NCI-H2171 (cell line): ENCODE measurements around the gene ZBTB12.
"Not testable (repeated sequence)": the region's sequence is repeated elsewhere in the genome, so short reads cannot be mapped to it uniquely, and the experiment has no call there.

Source experiments
- DNase-seq: peaks from one replicate; lab custom pipeline; 2025; lab: John Stamatoyannopoulos, UW

Gene ZBTB12, protein sequence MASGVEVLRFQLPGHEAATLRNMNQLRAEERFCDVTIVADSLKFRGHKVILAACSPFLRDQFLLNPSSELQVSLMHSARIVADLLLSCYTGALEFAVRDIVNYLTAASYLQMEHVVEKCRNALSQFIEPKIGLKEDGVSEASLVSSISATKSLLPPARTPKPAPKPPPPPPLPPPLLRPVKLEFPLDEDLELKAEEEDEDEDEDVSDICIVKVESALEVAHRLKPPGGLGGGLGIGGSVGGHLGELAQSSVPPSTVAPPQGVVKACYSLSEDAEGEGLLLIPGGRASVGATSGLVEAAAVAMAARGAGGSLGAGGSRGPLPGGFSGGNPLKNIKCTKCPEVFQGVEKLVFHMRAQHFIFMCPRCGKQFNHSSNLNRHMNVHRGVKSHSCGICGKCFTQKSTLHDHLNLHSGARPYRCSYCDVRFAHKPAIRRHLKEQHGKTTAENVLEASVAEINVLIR

DNA sequence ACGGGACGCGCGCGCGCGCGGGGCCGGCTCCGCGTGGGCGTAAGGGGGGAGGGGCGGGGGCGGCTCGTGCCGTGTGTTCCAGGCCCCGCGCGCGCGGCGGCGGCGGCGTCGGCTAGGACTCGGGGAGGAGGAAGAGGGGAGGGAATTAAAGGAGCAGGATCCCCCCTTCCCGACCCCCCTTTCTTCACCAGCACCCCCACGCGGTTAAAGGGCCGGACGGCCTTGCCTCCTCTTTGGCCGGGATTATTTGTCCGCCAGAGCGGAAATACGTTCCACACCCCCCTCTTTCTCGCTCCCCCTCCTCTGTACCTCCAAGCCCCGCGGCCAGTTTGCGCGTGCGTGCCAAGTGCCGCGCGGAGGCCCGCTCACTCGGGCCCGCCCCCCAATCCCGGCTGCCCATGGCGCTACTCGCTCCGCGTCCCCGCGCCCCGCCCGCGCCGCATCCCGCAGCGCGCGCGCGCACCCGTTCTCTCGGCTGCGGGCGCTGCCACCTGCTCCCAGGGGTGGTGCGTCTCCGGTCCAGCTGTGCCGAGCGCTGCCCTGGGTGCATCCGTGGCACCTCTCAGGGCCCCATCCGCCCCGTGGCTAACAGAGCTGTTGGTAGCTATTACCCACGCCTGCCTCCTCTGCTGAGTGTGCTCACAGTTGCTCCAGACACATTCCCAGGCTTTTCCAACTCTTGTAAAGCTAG lies at the start of gene ZBTB12:
Gene ZBTB12, minus strand, starts transcription at position 134 of the 691 bp plus-strand sequence. CDS start 781 bp downstream, outside the sequence.
- DNase-seq = peak; percentile 98

DNA sequence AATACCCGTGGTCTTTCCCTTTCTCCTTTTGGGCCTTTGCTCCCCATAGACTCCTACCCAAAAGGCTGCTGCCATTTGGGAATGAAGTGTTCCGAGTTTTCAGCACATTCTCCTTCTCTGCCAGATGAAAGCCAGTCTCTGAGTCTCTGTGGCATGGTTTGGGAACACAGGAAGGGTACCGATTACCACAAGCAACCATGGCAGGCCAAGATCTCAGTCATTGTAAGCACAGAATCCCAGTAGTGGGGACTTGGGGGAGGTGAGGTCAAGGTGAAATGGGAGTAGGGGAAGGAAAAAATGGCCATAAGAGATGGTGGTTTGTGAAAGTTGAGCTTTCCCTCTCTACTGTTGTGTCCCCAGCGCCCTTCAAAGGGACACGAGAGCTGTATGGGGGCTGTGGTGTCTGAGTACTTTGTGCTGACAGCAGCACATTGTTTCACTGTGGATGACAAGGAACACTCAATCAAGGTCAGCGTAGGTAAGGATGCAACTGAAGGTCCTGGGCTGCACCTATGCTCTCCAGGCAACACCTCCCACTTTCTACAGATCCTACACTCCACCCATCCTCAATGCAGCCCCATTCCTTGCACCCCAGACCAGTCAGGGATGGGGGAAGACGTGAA lies 48.2 kb upstream of the ZBTB12 start:
- no peak for DNase-seq

DNA sequence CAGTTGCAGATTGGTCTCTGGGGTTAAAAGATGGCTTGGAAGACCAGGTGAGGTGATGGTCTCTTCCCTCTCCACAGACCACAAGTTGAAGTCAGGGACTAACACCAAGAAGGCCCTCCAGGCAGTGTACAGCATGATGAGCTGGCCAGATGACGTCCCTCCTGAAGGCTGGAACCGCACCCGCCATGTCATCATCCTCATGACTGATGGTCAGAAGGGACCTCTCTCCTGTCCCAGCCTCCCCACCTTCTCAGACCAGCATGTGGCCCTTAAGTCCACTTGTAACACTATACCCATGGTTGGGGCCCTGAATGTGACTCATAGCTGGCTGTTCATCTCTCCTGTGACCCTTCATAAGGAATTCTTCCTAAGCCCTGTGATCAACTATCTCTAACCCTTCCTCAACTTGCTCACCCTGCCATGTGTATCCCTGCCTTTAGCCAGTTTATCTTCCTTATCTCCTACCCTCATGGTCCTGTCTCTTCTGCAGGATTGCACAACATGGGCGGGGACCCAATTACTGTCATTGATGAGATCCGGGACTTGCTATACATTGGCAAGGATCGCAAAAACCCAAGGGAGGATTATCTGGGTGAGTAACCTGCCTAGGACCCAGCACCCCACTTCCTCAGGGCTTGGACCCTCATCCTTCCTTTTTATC lies 47.0 kb upstream of the ZBTB12 start:
- DNase-seq = no peak

DNA sequence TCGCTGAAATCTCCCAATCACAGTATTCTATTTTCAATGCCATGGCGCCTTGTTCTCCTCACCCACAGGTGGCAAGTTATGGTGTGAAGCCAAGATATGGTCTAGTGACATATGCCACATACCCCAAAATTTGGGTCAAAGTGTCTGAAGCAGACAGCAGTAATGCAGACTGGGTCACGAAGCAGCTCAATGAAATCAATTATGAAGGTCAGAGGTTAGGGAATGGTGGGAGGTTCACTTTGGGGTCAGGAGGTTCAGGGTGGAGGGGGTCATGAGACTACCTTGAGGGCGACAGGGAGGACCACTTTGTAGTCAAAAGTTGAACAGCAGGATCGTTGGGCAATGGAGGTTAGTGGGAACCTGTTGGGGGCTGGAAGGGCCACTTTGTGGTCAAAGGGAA lies 46.4 kb upstream of the ZBTB12 start:
- no peak for DNase-seq

DNA sequence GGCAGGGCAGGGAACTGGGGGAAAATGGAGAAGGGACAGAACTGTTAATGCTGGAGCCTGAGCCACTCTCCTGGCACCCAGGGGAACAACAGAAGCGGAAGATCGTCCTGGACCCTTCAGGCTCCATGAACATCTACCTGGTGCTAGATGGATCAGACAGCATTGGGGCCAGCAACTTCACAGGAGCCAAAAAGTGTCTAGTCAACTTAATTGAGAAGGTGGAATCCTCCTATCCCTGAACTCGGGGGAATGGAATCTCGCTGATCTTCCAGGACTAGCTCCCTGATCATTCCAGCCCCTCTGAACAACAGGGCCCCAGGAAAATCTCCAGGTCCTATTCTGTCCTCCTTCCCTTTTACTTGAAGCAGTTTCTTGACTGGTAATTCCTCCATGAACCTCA lies 46.0 kb upstream of the ZBTB12 start:
- DNase-seq = no peak

DNA sequence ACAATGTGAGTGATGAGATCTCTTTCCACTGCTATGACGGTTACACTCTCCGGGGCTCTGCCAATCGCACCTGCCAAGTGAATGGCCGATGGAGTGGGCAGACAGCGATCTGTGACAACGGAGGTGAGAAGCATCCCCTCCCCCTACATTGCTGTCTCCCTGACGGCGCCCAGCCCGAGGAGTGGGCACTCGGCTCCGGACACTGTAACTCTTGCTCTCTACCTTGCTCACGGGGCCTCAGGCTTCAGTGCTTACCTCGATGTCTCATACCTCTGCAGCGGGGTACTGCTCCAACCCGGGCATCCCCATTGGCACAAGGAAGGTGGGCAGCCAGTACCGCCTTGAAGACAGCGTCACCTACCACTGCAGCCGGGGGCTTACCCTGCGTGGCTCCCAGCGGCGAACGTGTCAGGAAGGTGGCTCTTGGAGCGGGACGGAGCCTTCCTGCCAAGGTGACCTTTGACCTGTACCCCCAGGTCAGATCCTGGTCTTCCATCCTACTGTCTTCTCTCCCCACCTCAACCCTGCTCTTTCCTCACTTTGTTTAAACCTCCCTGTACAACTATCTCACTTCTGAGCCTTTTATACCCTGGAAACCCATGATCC lies 45.3 kb upstream of the ZBTB12 start:
- no peak for DNase-seq

DNA sequence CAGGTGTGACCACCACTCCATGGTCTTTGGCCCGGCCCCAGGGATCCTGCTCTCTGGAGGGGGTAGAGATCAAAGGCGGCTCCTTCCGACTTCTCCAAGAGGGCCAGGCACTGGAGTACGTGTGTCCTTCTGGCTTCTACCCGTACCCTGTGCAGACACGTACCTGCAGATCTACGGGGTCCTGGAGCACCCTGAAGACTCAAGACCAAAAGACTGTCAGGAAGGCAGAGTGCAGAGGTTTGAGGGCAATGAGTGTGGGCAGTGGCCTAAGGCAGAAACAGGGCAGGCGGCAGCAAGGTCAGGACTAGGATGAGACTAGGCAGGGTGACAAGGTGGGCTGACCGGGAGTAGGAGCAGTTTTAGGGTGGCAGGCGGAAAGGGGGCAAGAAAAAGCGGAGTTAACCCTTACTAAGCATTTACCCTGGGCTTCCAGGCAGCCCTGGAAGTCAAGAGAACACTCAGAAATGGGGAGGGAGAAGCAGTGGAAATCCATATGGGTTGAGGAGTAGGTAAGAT lies 44.5 kb upstream of the ZBTB12 start:
- DNase-seq = no peak

DNA sequence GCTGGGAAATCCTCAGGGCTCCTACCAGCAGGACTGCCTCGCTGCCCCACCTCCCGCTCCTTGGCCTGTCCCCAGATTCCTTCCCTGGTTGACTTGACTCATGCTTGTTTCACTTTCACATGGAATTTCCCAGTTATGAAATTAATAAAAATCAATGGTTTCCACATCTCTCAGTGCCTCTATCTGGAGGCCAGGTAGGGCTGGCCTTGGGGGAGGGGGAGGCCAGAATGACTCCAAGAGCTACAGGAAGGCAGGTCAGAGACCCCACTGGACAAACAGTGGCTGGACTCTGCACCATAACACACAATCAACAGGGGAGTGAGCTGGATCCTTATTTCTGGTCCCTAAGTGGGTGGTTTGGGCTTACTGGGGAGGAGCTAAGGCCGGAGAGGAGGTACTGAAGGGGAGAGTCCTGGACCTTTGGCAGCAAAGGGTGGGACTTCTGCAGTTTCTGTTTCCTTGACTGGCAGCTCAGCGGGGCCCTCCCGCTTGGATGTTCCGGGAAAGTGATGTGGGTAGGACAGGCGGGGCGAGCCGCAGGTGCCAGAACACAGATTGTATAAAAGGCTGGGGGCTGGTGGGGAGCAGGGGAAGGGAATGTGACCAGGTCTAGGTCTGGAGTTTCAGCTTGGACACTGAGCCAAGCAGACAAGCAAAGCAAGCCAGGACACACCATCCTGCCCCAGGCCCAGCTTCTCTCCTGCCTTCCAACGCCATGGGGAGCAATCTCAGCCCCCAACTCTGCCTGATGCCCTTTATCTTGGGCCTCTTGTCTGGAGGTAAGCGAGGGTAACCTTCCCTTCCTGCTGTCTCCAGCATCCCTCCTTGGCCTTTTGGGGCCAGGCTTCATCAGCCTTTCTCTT lies 43.9 kb upstream of the ZBTB12 start, which contains the start of gene CFB:
Gene CFB, plus strand, starts transcription at position 589 of the 863 bp plus-strand sequence. Its CDS starts 127 bp downstream, at position 716.
- DNase-seq = no peak

DNA sequence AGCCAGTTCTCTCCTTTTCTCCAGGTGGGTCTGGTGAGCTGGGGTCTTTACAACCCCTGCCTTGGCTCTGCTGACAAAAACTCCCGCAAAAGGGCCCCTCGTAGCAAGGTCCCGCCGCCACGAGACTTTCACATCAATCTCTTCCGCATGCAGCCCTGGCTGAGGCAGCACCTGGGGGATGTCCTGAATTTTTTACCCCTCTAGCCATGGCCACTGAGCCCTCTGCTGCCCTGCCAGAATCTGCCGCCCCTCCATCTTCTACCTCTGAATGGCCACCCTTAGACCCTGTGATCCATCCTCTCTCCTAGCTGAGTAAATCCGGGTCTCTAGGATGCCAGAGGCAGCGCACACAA lies 43.2 kb upstream of the ZBTB12 start:
- DNase-seq = no peak

DNA sequence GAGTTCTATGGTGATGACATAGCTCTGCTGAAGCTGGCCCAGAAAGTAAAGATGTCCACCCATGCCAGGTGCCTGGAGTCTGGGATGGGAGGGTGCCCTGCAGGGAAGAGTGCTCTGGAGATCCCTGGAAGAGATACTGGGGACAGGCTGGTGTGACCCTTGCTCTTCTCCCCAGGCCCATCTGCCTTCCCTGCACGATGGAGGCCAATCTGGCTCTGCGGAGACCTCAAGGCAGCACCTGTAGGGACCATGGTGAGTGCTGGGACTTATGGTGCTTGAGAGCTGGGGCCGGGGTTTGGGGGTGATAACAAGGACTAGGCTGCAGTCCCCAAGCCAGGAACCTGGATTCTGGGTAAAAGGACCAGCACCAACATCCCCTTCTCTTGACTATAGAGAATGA lies 41.9 kb upstream of the ZBTB12 start:
- no peak for DNase-seq

DNA sequence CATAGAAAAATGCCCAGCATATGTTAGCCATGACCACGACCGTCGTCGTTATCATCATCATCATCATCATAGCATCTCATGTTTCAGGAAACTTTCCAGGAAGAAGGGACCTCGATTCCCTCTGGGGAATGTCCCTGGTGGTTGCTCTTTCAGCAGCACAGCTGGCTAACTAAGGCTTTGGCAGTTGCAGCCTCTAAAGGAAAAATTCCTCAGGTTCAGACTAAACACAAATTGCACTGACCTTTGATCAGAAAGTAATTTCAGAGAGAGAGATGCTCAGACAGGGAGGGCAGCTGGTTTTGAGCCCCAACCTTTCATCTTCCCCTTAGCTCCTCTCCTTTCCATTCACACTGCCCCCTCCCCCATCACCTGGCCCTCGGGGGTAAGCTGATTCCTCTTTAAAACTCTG lies 38.4 kb upstream of the ZBTB12 start:
- peak; percentile 10 for DNase-seq

DNA sequence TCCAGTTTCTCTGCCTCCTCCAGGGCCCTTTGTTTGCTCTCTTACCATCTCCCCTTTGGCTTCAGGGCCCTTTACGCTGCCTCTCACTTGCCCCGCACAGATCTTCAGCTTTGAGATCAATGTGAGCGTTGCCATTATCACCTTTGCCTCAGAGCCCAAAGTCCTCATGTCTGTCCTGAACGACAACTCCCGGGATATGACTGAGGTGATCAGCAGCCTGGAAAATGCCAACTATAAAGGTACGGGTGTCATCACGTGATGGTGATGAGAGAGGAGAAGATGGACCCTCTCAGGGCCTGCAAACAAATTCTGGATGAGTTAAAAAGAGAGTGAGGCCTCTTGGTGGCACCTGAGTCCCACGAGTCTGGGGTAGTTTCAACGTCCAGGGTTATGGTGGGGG lies 33.9 kb upstream of the ZBTB12 start:
- DNase-seq = no peak

DNA sequence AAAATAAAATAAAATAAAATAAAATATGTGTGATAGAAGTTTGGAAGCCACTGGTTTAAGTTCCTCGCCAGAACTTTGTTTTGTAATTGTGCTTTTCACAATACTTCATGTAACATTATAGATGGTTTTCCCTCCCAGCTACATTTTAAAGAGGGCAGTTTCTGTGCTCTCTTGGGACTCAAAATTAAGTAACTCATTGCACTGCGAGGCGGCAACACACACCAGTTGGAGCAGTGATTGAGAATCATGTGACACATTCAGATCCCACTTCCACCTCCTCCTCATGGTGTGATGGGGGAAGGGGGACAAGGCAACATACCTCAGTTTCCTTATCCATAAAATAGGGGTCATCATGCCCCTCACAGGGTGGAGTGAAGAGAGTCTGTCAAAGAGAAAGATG lies 33.1 kb upstream of the ZBTB12 start:
- DNase-seq = no peak

DNA sequence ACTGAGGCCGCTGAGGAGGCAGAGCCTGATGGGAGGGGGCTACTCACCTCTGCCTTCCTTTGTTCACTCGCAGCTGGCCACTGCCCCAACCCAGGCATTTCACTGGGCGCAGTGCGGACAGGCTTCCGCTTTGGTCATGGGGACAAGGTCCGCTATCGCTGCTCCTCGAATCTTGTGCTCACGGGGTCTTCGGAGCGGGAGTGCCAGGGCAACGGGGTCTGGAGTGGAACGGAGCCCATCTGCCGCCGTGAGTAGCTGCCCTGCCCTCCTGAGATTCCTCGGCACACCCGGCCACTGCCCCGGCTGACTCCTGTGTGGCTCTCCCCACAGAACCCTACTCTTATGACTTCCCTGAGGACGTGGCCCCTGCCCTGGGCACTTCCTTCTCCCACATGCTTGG lies 31.7 kb upstream of the ZBTB12 start:
- no peak for DNase-seq

DNA sequence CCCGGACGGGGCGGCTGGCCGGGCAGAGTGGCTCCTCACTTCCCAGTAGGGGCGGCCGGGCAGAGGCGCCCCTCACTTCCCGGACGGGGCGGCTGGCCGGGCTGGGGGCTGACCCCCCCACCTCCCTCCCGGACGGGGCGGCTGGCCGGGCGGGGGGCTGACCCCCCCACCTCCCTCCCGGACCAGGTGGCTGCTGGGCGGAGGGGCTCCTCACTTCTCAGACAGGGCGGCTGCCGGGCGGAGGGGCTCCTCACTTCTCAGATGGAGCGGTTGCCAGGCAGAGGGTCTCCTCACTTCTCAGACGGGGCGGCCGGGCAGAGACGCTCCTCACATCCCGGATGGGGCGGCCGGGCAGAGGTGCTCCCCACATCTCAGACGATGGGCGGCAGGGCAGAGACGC lies 30.3 kb upstream of the ZBTB12 start:
- not testable (repeated sequence) for DNase-seq

DNA sequence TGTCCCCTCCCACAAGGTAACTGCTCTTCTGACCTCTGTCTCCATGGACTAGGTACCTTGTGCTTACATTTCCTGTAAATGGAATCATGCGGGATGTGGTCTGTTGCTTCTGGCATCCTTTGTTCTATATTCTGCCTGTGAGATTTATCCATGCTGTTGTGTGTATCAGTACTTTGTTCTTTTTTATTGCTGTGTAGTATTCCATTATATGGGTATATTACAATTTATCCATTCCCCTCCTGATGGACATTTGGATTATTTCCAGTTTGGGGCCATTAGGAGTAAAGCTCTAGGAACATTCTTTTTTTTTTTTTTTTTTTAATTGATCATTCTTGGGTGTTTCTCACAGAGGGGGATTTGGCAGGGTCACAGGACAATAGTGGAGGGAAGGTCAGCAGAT lies 29.1 kb upstream of the ZBTB12 start:
- DNase-seq = no peak

DNA sequence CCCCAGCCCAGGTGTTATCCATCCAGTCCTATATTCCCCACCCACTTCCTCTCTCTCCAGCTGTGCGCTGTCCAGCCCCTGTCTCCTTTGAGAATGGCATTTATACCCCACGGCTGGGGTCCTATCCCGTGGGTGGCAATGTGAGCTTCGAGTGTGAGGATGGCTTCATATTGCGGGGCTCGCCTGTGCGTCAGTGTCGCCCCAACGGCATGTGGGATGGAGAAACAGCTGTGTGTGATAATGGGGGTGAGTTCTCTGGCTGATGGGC lies 26.7 kb upstream of the ZBTB12 start:
- DNase-seq = no peak

DNA sequence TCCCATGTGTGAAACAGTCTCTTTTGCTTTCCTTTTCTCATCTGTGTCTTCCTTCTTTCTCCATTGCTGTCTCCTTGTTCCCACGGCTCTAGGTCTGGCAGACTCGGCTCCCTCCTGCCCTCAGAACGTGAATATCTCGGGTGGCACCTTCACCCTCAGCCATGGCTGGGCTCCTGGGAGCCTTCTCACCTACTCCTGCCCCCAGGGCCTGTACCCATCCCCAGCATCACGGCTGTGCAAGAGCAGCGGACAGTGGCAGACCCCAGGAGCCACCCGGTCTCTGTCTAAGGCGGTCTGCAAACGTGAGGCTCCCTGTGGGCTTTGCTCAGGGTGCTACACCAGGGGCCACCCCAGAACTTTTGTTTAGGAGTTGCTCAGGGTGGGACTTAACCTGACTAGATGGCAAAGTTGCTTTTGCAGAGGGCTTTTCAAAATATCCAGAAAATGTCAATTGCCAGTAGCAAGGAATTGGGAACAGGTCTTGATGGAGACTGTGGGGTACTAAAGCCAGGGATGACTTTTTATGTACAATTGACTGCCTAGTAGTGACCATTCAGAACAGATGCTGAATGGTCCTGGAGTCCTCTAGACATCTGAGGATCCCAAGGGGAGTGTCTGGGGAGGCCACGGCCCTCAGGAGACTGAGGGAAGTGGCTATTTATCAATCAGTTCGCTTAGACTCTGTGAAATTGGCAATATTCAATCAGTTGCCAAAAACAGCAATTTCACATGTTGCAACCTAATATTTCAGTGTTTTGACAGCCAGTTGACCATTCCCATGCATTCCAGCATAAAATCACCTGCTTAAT lies 26.2 kb upstream of the ZBTB12 start:
- no peak for DNase-seq

DNA sequence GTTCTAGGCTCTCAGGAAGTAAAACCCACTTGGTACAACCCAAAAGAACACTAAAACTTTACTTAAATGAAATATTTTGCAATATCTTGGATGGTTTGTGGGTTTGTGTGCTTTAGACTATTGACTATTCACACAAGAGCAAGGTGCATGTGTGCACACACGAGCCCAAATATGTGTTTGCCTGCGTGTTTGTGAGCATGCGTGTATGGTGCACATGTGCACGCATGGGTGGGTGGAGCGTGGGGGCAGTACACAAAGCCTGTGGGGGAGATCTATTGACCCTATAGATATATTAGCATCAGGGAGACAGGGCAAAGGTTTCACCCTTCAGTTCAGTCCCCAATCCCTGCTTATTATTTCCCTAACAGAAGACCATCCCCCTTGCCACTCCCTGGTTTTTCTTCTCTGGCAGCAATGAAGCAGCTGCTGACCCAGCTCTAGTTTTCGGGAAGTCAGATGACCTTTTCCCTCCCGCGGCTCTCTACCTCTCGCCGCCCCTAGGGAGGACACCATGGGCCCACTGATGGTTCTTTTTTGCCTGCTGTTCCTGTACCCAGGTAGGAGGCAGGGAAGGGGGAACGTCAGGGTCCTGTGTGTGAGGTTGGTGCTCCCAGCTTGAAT lies 25.5 kb upstream of the ZBTB12 start, which contains the start of gene C2:
Gene C2, plus strand, starts transcription at position 476 of the 621 bp plus-strand sequence. Its CDS starts 36 bp downstream, at position 512.
- DNase-seq = no peak

DNA sequence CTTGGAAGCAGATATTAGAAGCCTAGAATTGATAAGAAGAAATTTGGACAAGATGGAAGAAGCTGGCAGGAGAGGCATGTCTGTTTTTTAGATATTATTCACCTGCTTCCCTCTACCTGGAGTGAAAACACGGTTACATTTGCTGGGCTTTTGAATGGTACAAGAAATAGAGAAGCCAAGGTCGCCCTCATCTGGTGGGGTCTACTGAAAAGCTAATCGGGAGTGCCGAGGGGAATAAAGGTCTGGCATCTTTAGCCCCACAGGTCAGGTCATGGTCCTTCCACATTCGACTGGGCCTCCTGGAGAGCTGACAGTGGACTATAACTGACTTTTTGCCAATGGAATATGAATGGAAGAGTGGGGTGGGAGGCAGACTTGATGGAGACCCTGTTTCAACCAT lies 21.1 kb upstream of the ZBTB12 start:
- no peak for DNase-seq
